ENCODE data around the gene OR9Q1. TPM values are rescaled to one million over a fixed set of nuclear protein-coding genes. Genes with fewer than 3 reads are reported as not detected.

The OR9Q1 gene
- total RNA-seq, 4 donors from 2014 or later = not detected

DNA sequence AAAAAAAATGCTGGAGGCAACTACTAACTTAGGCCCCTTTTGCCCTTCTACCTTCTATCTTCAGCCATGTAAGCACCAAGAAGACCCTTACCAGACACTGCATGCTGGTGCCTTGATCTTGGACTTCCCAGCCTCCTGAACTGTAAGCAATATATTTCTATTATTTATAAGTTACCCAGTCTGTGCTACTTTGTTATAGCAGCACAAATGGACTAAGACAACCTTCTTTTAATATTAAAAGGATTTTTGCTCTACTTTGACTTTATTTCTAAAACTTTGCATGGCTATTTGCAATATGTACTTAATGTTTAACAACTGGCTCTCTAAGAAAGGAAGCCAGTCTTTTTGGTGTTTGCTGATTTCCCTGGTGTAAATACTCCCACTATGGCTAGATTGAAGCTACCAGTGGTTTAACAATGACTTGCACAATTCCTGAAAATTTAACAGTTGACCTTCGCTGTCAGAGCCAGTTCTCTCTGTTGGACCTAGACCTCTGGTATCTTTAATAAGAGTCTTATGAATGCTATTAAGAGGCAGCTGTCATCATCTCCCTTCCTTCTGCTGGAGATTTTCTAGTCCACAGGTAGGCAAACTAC lies 32.2 kb downstream of the OR9Q1 start:
- TF ChIP-seq, protein P1, sequence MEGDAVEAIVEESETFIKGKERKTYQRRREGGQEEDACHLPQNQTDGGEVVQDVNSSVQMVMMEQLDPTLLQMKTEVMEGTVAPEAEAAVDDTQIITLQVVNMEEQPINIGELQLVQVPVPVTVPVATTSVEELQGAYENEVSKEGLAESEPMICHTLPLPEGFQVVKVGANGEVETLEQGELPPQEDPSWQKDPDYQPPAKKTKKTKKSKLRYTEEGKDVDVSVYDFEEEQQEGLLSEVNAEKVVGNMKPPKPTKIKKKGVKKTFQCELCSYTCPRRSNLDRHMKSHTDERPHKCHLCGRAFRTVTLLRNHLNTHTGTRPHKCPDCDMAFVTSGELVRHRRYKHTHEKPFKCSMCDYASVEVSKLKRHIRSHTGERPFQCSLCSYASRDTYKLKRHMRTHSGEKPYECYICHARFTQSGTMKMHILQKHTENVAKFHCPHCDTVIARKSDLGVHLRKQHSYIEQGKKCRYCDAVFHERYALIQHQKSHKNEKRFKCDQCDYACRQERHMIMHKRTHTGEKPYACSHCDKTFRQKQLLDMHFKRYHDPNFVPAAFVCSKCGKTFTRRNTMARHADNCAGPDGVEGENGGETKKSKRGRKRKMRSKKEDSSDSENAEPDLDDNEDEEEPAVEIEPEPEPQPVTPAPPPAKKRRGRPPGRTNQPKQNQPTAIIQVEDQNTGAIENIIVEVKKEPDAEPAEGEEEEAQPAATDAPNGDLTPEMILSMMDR (IDR thresholded peaks at IDR 0.05) = no peak
- ATAC-seq (ENCODE audit: low FRiP score) (no peak), DNase-seq (ENCODE audit: low spot score) (no peak)

GRCh38 chr11:58057481-58057880 lies 33.8 kb downstream of the OR9Q1 start:
- no peak for DNase-seq (ENCODE audit: low spot score)
- no peak for ATAC-seq (ENCODE audit: low FRiP score)
- TF ChIP-seq, protein P1 (IDR thresholded peaks at IDR 0.05) = no peak

DNA sequence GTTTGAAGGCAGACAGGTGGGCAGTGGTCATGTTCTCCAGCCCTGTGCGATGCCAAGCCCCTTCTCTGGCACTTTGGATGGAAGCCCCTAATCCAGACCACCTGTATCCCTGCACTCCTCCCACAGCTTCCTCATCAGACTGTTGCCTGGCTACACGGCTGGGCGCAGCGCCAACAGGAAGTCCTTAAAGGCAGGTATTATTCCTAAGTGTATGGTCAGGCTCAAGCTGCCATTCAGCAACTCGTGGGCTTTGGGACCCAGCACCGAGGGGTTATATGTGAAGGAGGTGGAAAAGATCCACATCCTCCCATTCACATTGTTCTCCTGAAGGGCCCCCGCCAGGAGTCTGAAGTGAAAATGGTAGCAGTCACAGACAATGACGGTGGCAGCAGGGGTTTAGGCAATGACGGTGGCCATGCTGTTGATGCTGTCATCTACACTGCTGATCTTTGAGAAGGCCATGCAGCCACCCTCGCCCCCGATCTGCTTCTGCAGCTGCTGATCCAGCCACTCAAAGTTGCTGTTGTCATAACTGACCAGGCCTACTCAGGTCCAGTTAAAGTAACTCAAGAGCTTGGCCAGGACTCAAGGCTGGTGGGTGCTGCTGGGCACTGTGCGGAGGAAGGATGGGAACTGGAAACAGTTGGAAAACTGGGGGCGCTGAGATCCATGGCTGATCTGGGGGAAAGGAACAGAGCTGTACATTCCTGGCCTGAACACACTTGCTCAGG lies 34.8 kb downstream of the OR9Q1 start:
- peak; percentile 57 for ATAC-seq (ENCODE audit: low FRiP score)
- no peak for DNase-seq (ENCODE audit: low spot score)
- TF ChIP-seq, protein P1 (IDR thresholded peaks at IDR 0.05) = no peak

DNA sequence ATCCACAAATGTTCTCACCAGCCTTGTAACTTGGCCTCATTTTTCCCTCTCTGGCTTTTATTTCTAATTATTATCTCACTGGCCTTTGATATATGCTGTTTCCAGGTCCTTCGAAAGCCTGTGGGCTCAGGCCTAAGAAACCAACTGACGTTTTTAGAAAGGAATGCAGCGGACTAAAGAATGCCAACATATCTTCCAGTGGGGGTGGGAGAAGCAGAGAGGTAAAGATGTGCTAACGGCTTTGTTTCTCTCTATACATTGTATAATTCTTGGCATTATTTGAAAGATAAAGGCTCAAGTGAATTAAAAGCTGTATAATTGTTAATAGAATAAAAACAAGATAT lies 35.3 kb downstream of the OR9Q1 start:
- ATAC-seq (ENCODE audit: low FRiP score) = peak; percentile 87
- no peak for DNase-seq (ENCODE audit: low spot score)
- TF ChIP-seq, protein P1 (IDR thresholded peaks at IDR 0.05) = no peak

GRCh38 chr11:58060535-58060934 lies 36.9 kb downstream of the OR9Q1 start:
- no peak for DNase-seq (ENCODE audit: low spot score)
- no peak for ATAC-seq (ENCODE audit: low FRiP score)
- TF ChIP-seq, protein P1 (IDR thresholded peaks at IDR 0.05) = no peak

DNA sequence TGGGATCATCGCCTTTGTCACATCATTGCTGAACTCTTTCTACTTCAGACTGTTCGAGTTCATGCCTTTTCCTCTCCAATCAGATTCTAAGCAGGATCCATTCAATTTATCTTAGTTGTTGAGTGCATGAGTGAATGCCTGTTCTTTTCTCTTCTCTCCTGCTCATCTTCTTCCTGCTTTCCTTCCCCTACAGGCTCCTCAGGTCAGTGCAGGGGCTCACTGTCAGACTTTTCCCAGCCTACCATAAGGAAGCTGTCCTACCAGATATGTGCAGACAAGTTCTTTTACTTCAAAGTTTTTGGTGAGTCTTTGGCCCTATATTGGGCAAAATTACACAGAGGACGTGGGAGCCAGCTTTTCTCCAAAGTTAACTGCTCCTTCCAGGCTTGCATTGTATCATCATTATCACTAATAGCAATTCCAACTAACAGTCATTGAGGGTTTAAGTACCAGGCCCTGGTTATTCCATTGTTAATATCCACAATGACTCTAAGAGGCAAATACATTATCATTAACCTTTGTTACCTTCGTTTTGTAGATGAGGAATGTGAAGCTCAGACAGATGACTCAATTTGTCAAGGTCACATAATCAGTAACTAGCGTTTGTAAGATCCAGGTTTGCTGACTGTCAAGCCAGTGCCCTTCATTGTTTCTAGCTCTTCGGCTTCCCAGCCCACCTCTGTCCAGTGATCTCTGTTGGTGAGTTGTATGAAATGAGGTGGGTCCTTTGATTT lies 37.4 kb downstream of the OR9Q1 start:
- TF ChIP-seq, protein P1 (IDR thresholded peaks at IDR 0.05) = no peak
- no peak for DNase-seq (ENCODE audit: low spot score)
- no peak for ATAC-seq (ENCODE audit: low FRiP score)
